MCF 10A (cell line): Measurements from ENCODE around the gene BRME1. TPM values are rescaled to one million over a fixed set of nuclear protein-coding genes. Genes with fewer than 3 reads are reported as not detected.

ENCODE experiments used
- Bru-seq: library from RNA; stranded (reverse); fragments of 400-500 nt; gene quantifications from one replicate; lab custom pipeline; 2021; lab: Mats Ljungman, UMichigan
- BruChase-seq, 2 experiments: library from RNA; stranded (reverse); fragments of 400-500 nt; gene quantifications; one replicate each; lab custom pipeline; 2021; lab: Mats Ljungman, UMichigan
- BruUV-seq: library from RNA; stranded (reverse); fragments of 400-500 nt; replicated peaks from 2 replicates; lab custom pipeline; 2021; lab: Mats Ljungman, UMichigan
- CTCF ChIA-PET: fragments of 300-600 bp; sonication (Branson Sonifier 250); formaldehyde crosslinking; extraction: SDS; loops from one replicate; lab custom pipeline; 2021; ENCODE audit warnings: antibody characterized with exemption, inconsistent platforms; lab: Yijun Ruan, JAX
- POLR2A ChIA-PET: fragments of 300-600, 350-650 bp; sonication (Branson Sonifier 250); formaldehyde crosslinking; extraction: SDS; loops from one replicate; lab custom pipeline; 2020; ENCODE audit warnings: antibody characterized with exemption, inconsistent platforms; lab: Yijun Ruan, JAX
- DNase-seq: peaks from one replicate; pipeline ENCODE4 v3.0.0-alpha.2; 2018; ENCODE audit not compliant: unreplicated experiment
- H3K27ac Mint-ChIP-seq: one replicate; pipeline ENCODE4 v1.8.0; 2022; ENCODE audit warnings: mild to moderate bottlenecking, low read depth, mixed read lengths; ENCODE audit not compliant: unreplicated experiment
- H3K27me3 Mint-ChIP-seq: one replicate; pipeline ENCODE4 v1.8.0; 2022; ENCODE audit warnings: mixed read lengths; ENCODE audit not compliant: insufficient read depth, unreplicated experiment
- H3K36me3 Mint-ChIP-seq: one replicate; pipeline ENCODE4 v1.8.0; 2022; ENCODE audit warnings: mild to moderate bottlenecking, moderate library complexity, mixed read lengths; ENCODE audit not compliant: insufficient read depth, unreplicated experiment
- H3K4me1 Mint-ChIP-seq: one replicate; pipeline ENCODE4 v1.8.0; 2022; ENCODE audit warnings: mixed read lengths; ENCODE audit not compliant: insufficient read depth, unreplicated experiment
- H3K4me3 Mint-ChIP-seq: one replicate; pipeline ENCODE4 v1.8.0; 2022; ENCODE audit warnings: mild to moderate bottlenecking, moderate library complexity, mixed read lengths; ENCODE audit not compliant: unreplicated experiment
- H3K9me3 Mint-ChIP-seq: one replicate; pipeline ENCODE4 v1.8.0; 2022; ENCODE audit warnings: mixed read lengths; ENCODE audit not compliant: unreplicated experiment
- intact Hi-C: fragments of 100-400 bp; cut with micrococcal nuclease; formaldehyde crosslinking; loops from 2 replicates; pipeline ENCODE4 v1.14.1; 2022
- long read RNA-seq: library from polyadenylated mRNA; stranded (forward); transcript quantifications from one replicate; pipeline ENCODE4 v2.0.0, GENCODE V29; 2022
- total RNA-seq: library from RNA; stranded (reverse); gene quantifications from 2 replicates; pipeline ENCODE4 v1.2.3, GENCODE V29; 2022
- TF ChIP-seq, protein P1 (sequence below): fragments of 200-600 bp; IDR thresholded peaks from one replicate; pipeline ENCODE4 v1.8.0; 2022; ENCODE audit warnings: antibody characterized with exemption, mild to moderate bottlenecking; ENCODE audit not compliant: unreplicated experiment

Gene BRME1
- total RNA-seq (0.75 and 1.8 TPM in 2 replicates), Bru-seq, nascent RNA (percentile 18 among the genes with signal in this experiment), BruChase-seq, experiment 1, labeled RNA remaining after a 6-hour chase (percentile 16 among the genes with signal in this experiment), BruChase-seq, experiment 2, labeled RNA remaining after a 2-hour chase (percentile 15 among the genes with signal in this experiment)
- long read RNA-seq: 0 reads

DNA sequence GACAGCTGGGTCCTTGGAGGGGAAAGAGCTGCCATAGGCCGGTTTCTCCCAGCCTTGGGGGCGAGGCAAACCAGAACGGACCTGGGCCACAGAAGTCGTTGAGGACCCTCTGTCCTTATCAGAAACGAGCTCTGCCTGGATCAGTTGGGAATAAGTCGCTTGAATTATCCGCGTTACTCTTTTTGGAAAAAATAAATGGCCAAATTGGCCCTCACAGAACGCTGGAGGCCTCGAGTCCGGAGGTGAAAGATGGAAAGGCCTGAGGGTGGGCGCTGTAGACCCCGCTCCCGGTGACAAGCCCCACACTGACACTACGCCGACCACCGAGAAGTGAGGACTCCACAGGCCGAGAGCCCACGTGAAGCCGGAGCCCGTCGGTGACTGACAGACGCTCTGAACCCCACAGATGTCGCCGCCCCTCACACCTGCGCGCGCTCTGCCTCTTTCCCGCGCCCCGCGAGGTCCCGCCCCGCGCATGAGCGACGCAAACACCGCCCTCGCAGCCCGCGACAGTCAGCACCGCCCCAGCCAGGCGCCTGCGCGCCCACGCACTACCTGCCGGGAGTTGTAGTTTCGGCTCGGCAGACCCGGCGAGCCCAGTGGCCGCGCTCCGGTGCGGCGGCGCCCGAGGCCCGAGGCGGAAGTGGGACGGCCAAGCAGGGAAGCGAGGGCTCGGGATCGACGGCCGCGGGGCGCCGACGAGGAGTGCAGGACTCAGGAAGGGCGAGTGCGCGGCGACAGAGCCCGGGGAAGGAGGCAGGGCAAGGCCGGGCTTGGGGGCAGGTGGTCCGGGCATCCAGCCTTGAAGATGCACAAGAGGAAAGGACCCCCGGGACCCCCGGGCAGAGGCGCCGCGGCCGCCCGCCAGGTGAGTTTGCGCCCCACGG lies at the start of gene BRME1, which contains the start of gene CC2D1A:
BRME1 (minus strand) TSS at position 484 of the 887 bp plus-strand sequence. CDS start 1,225 bp downstream, outside the sequence.
CC2D1A (plus strand) TSS at position 568 of the 887 bp plus-strand sequence; CDS start at position 809, 241 bp downstream.
- Mint-ChIP-seq H3K27me3 (no peaks in the 10 kb centered on the region), H3K4me1 (peaks cover 4% of the 10 kb centered on the region), H3K27ac (peak within 1 kb of the TSS; percentile 84), H3K9me3 (no peaks in the 10 kb centered on the region), H3K36me3 (peaks cover 19% of the 10 kb centered on the region), H3K4me3 (peak within 1 kb of the TSS; percentile 84)
- ChIA-PET CTCF (interaction anchor here (1.8 kb wide), 1 partner anchor 169 kb away, joined by 5 read pairs; no protein-coding TSS in a partner anchor), POLR2A (interaction anchor here (0.6 kb wide), 1 partner anchor 1299 kb away, joined by 3 read pairs; no protein-coding TSS in a partner anchor)
- intact Hi-C loops: no loop called here
- BruUV-seq: no TSS peak
- TF ChIP-seq, protein P1, sequence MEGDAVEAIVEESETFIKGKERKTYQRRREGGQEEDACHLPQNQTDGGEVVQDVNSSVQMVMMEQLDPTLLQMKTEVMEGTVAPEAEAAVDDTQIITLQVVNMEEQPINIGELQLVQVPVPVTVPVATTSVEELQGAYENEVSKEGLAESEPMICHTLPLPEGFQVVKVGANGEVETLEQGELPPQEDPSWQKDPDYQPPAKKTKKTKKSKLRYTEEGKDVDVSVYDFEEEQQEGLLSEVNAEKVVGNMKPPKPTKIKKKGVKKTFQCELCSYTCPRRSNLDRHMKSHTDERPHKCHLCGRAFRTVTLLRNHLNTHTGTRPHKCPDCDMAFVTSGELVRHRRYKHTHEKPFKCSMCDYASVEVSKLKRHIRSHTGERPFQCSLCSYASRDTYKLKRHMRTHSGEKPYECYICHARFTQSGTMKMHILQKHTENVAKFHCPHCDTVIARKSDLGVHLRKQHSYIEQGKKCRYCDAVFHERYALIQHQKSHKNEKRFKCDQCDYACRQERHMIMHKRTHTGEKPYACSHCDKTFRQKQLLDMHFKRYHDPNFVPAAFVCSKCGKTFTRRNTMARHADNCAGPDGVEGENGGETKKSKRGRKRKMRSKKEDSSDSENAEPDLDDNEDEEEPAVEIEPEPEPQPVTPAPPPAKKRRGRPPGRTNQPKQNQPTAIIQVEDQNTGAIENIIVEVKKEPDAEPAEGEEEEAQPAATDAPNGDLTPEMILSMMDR: no peak
- peak; percentile 89 for DNase-seq

DNA sequence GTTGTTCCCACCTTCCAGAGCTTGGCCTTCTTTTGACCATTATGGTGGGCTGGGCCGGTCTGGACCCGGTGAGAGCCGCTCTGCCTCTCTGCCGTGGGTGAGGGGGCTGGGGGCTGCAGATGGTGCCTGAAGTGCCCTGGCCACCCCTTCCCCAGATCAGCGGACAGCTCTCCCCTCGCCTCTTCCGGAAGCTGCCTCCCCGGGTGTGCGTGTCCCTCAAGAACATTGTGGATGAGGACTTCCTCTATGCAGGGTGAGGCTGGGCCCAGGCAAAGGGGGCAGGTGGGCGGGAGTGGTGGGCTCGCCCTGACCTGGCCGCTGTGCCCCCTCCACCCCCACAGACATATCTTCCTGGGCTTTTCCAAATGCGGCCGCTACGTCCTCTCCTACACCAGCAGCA lies 48.3 kb upstream of the BRME1 start:
- Mint-ChIP-seq H3K9me3 (no peaks in the 10 kb centered on the region), H3K4me1 (peaks cover 9% of the 10 kb centered on the region), H3K27ac (no peak overlapping the region), H3K27me3 (no peaks in the 10 kb centered on the region), H3K36me3 (peaks cover 24% of the 10 kb centered on the region), H3K4me3 (no peak overlapping the region)
- TF ChIP-seq, protein P1: no peak
- no TSS peak for BruUV-seq
- intact Hi-C loops: no loop called here
- ChIA-PET POLR2A (no interaction called here), CTCF (interaction anchor here (0.6 to 1.8 kb wide), 7 partner anchors 43 to 552 kb away, joined by 3 to 7 read pairs (median 3); partner anchors contain the start of gene MISP3)
- DNase-seq: no peak

DNA sequence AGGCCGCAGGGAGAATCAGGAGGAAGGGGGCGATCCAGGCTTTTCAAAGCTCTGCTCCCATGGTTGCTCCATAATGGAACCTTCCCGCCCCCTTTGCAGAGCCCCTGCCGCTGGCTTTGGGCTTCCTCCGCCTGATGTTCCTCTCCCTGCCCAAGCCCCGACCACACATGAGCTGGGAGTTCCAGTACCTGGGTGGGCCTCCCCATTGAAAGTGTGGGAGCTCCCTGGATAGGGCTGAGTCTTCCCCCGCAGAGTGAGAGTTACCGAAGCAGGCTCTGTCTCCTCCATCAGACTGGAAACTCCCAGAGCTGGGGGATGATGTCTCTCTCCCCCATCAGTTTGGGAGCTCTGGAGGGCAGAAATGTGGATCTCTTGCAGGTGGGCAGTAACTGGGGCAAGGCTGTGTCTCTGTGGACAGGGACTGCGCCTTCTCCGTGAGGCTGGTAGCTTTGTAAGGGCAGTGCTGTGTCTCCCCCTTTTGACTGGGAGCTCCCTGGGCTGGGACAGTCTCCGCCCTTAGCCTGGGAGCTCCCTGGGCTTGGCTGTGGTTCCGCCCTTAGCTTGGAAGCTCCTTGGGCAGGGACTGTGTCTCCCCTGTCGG lies 47.1 kb upstream of the BRME1 start:
- H3K9me3 Mint-ChIP-seq: no peaks in the 10 kb centered on the region
- BruUV-seq: no TSS peak
- H3K4me3 Mint-ChIP-seq: peak overlapping the region; percentile 89
- H3K36me3 Mint-ChIP-seq: peaks cover 20% of the 10 kb centered on the region
- peaks cover 9% of the 10 kb centered on the region for H3K4me1 Mint-ChIP-seq
- intact Hi-C loops: loop anchor here (2.0 kb wide), 1 partner anchor 72 kb away; no protein-coding TSS in a partner anchor
- DNase-seq: peak; percentile 71
- TF ChIP-seq, protein P1: no peak
- H3K27ac Mint-ChIP-seq: peak overlapping the region; percentile 63
- H3K27me3 Mint-ChIP-seq: no peaks in the 10 kb centered on the region
- ChIA-PET POLR2A (interaction anchor here (0.6 to 2.7 kb wide), 10 partner anchors 19 to 428 kb away, joined by 3 to 12 read pairs (median 3); partner anchors contain the start of genes ADGRE5, IL27RA and RFX1), CTCF (interaction anchor here (0.6 to 1.5 kb wide), 10 partner anchors 11 to 182 kb away, joined by 3 to 5 read pairs (median 3); no protein-coding TSS in a partner anchor)
